ENCODE results near the gene ATG7.

Gene ATG7, protein sequence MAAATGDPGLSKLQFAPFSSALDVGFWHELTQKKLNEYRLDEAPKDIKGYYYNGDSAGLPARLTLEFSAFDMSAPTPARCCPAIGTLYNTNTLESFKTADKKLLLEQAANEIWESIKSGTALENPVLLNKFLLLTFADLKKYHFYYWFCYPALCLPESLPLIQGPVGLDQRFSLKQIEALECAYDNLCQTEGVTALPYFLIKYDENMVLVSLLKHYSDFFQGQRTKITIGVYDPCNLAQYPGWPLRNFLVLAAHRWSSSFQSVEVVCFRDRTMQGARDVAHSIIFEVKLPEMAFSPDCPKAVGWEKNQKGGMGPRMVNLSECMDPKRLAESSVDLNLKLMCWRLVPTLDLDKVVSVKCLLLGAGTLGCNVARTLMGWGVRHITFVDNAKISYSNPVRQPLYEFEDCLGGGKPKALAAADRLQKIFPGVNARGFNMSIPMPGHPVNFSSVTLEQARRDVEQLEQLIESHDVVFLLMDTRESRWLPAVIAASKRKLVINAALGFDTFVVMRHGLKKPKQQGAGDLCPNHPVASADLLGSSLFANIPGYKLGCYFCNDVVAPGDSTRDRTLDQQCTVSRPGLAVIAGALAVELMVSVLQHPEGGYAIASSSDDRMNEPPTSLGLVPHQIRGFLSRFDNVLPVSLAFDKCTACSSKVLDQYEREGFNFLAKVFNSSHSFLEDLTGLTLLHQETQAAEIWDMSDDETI

DNA sequence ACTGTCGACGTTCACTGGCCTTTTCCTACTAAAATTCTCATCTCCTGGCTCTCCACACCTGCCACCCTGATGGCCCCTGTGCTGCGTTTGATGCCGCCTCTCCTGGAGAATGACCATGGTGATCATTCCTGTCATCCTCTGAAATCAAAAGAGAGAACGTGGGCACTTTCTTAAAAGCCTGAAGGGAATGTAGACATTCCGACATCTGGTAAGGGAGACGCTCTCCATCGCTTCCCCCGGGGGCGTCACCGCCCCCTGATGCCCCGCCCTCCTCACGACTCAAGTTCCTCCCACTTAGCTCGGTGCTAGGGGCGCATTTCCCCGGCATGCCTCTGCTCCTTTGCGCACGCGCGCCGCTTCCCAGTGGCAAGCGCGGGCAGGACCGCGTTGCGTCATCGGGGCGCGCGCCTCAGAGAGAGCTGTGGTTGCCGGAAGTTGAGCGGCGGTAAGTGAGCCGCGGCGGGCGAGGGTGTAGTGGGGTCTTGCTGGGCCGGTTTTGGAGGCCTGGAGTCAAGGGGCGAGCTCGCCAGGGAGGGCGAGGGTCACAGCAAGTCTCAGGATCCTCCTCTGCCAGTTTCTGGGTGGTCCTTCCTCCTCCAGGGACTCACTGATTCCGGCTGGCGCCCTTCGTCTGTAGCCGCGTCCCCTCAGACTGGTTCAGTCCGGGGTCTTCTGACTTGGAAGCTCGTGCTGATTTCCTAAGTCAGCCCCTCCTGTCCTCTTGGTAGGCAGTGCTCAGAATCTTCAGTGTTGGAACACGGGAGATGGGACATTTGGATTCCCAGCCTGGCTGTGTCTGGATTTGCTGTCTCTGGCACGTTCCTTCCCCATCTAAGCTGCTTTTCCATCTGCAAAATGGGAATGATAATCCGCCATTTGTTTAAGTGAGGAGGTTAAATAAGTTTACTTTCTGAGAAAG, at the start of gene ATG7:
Gene ATG7, plus strand, starts transcription at position 412 of the 919 bp plus-strand sequence. CDS start 26,299 bp downstream, outside the sequence.
- peak; percentile 98 for DNase-seq (ENCODE audit: low spot score)

DNA sequence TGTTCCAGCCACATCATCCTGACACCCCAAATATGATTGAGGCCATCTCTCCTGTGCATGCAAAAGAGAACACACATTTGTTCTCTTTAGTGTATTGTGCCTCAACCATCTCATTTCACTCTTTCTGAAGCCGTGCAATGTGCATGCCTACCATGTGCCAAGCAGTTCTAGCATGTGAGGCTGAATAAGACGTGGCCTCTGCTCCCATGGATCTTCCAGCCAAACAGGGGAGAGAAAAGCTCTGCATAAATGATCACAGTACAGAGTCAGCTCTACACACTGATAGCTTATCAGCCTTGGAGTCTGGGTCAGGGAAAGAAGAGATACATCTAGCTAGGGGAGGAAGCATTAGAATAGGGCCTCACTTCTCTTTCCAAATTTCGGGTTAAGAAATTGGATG, 48.2 kb upstream of the ATG7 start:
- no peak for DNase-seq (ENCODE audit: low spot score)

DNA sequence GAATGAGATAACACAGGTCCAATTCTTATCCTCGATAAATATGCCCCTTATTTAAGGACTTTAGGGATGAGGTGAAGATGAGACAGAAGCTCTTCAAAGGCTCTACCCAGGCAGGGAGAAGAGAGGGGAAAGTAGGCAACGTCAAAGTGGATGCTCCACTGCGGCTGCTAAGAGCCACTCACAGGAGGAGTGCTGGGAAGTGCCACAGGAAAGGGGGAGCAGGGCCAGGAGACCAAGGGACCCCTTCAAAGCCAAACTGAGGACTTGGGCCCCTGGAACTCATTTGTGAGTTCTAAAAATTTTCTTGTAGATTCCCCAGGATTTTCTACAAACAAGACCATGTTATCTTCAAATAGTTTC, 47.3 kb upstream of the ATG7 start:
- DNase-seq (ENCODE audit: low spot score), result no peak

DNA sequence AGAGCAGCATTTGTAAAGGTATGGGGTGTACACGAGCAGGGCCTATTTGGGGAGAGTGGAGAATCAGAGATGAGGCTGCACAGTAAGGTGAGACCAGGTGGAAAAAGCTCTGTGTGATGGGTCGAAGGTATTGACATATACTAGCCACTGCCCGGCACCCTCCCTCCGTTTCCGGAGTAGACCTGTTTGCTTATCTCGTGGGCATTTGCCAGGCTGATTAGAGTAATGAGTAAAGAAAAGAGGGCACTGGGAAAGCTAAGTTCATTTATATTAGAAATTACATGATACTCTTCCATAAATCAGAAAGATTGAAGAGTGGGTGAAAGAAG, 46.2 kb upstream of the ATG7 start:
- no peak for DNase-seq (ENCODE audit: low spot score)

DNA sequence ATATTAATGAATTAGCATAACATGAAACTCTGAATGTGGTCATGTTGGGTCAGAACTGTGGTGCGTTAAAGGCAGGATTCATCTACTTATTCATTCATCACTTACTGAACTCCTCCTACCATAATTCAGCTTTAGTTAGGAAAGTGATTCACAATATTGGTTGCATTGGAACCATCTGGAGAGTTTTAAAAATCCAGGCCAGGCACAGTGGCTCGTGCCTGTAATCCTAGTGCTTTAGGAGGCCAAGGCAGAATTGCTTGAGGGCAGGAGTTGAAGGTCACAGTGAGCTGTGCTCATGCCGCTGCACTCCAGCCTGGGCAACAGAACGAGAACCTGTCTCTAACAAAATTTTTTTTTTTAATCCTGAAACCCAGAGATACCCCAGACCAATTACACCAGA, 44.2 kb upstream of the ATG7 start:
- DNase-seq (ENCODE audit: low spot score), result no peak

DNA sequence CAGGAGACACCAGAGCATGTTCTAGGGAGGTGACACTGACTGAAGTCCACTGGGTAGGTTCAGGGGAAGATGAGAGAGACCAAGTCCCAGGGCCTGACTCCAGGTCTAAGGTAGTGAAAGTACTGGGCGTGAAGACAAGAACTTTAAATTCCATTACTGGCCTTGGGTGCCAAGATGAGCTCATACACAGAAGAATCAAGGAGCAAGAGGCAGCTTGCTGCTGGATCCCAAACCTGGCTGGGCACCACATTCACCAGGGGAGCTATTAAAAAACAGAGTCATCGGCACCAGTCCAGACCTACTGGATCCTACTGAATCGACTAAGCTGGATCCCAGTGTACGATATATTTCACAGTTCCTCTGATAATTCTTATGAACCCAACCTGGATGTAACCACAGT, 42.1 kb upstream of the ATG7 start:
- DNase-seq (ENCODE audit: low spot score), result no peak

DNA sequence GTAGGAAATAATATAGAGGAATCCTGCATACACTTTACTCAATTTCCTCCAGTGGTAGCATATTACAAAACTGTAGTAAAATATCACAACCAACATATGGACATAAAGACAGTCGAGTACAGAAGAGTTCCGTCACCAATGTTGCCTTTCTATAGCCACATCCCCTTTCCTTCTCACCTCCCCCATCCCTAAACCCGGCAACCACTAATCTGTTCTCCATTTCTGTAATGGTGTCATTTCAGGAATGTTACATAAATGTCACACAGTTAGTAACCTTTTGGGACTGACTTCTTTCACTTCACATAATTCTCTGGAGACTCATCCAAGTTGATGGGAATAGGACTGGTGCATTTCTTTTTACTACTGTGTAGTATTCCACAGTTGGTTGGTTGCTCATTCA, 41.4 kb upstream of the ATG7 start:
- no peak for DNase-seq (ENCODE audit: low spot score)

DNA sequence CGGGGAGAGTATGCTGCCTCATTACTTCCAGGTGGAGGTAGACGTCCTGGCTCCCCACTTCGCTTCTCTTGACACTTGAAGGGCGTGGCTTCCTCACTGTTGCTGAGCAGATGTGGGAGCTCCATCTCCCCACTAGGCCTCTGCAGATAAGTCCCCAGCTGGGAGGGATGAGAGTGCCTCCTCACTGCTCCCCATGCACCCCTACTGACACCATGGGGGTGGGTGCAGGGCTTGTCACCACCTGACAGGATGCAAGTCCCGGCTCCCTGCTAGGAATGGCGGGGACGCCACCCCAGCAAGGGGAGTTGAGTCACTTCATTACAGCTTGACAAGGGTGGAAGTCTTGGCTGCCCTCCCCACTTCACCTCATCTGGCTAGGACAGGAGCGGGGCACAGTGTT, 36.8 kb upstream of the ATG7 start:
- DNase-seq (ENCODE audit: low spot score), result no peak

DNA sequence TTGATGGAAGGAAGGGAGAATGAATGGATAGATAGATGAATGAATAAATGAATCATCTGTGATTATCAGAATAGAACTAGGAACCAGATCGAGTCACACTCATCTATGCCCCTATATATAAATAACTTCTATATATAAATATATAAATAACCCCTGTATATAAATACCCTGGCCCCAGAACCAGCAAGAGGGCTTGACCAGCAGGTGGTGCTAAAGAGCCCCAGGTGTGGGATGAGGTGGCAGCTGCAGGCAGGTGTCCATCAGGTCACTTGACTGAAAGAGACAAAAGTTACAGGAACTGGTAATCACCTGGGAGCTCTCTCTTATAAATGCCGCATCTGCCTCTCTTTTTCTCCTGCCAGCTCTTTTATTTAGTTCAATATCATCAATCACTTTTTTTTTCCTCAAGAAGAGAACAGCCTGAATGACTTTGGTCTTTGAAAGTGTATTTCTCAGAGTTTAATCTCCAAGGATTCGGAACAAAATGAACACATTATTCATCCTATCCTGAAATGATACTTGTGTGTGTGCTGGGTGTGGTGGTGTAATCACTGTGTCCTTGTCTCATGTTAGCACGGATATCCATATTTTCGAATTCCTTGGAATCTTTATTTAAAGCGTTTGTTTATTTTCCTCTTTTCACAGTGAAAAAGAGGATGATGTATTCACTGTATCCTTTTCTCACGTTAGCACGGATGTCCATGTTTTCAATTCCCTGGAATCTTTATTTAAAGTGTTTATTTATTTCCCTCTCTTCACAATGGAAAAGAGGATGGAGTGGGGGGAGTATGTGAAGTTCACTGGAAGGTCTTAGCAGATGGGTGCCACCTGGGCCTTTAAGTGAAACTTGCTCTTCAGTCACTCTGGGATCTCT, 35.4 kb upstream of the ATG7 start:
- DNase-seq (ENCODE audit: low spot score), result peak; percentile 34

DNA sequence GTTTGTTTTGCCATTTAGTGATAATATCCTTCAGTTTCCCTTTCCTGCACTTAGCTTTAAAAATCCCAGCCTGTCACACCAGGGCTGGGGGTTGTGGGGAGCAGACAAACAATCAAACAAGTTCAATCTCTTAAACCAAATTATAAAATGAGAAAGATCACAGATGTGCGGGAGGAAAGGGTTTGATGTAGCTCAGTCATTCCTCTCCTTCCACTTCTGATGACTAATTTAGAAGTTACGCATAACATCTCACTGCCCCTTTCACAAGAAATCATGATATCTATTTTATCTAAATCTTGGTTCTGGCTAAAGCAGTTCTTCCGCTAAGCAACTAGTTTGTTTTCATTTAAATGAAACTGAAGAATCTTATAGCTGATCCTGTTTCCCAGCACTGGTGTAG, 34.1 kb upstream of the ATG7 start:
- DNase-seq (ENCODE audit: low spot score), result no peak

DNA sequence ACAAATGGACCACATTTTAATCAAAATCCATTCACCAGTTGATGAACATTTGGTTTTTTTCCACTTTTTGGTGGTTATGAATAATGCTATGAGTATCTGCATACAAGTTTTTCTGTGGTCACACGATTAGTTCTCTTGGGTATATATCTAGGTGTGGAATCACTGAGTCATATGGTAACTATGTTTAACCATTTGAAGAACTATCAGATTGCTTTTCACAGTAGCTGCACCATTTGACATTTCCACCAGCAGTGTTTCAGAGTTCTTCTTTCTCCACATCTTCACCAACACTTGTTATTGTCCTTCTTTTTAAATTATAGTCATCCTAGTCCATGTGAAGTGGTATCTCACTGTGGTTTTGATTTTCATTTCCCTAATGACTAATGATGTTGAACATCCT, 33.3 kb upstream of the ATG7 start:
- no peak for DNase-seq (ENCODE audit: low spot score)

DNA sequence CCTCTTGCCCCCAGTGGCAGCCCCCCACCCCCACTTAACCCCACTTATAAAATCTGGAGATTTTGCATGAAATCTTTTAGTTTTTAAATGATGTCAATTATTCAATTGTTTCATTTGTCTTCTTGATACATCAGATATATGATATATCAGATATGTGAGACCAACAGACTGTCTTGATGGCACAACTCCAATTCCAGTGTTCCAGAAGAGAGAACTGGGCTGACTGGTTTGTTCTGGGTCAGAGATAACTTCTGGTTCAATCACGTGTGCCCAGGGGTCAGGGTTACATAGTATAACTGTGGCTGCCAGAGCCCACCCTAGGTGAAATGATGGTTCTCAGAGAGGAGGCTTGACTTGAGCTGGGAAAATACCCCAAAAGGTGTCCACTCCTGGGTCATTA, 32.4 kb upstream of the ATG7 start:
- no peak for DNase-seq (ENCODE audit: low spot score)

DNA sequence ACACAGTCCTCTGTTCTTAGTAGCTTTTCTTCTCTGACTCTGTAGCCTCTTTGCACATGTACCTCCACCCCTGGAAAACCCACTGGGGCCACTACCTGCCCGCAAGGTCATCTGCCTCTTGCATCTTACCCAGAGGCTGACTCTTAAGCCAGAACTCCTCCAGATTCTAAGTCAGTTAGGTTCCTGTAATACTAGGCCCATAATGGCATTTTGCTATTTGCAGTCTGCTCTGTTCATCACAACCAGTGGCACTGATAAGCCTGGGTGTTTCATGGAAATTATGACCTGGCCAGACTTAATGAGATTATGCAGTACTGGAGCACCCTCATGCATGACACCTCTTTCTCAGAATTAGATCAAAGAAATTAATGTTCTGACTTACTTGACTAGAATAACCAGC, 31.7 kb upstream of the ATG7 start:
- DNase-seq (ENCODE audit: low spot score), result no peak

DNA sequence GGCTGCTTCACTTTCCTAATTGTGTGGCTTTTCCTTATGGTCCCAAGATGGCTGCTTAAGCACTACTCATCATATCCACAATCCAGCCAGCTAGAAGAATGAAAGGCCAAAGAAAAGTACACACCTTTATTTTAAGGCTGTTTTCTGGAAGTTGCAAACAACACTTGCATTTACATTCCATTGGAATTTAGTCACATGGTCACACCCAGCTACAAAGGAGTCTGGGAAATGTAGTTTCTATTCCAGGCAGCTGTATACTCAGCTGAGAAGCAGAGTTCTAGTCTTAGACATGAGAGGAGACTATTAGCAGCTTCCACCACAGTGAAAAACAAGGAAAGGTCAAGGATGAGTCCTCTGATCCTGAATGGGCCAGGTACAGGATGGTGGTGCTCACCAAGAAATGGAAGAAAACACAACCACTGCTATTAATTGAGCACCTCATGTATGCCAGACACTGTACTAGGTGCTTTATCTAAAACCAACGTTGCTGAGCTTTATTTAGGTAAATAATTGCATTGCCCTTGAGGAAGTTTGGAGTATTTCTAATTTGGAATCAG, 28.0 kb upstream of the ATG7 start:
- no peak for DNase-seq (ENCODE audit: low spot score)

DNA sequence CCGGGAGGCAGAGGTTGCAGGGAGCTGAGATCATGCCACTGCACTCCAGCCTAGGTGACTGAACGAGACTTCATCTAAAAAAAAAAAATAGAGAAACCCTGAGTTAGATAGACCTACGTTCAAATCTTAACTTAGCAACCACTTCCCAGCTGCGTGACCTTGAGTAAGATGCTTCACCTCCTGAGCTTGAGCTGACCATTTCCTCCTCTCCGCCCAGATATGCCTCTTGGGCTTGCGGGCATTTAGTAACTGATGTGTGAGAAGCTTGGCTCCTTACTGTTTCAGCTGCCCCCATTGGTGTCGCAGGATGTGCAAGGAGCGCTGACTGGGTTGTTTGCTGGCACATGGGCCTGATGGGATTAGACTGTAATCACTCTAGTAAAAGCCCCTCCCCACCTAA, 26.9 kb upstream of the ATG7 start:
- DNase-seq (ENCODE audit: low spot score), result no peak

DNA sequence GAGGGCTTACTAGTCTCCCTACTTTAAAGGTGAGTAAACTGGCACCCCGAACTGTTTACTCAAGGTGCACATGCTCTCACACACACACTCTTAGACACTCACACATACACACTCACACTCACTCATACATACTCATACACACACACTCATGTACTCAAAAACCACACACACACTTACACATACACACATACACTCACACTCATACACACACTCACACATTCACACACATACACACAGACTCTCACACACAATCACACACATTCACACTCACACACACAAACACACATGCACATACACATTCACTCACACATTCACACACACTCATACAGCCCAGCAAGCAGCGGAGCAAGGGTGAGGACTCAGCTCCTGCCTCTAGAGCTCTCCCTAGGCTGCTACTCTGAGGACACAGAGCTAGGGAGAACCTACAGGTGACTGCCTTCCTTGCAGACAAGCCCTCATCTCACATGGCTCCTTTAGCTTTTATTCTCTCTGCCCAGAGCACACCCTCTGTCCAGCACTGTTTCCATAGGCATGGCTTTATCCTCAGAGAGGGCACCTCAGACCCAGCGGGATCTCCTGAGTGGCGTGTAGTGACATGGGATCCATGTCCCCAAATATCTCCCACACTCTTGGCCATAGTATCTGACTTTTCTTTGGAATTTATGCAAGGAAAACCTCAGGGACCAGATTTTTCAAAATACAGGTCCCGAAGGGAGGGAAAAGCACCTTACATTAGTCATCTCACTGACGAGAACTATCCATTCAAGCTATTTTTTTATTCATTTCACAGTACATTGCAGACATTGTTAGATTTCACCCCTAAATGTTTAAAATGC, 26.2 kb upstream of the ATG7 start:
- no peak for DNase-seq (ENCODE audit: low spot score)

DNA sequence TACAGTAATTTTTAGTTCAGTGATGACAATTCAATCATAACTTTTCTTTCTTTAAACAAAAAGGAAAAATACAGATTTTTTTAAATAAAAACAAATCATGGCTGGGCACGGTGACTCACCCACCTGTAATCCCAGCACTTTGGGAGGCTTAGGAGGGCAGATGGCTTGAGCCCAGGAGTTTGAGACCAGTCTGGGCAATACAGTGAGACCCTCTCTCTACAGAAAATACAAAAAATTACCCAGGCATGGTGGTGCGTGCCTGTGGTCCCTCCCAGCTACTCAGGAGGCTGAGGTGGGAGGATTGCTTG, 25.6 kb upstream of the ATG7 start:
- DNase-seq (ENCODE audit: low spot score), result no peak

DNA sequence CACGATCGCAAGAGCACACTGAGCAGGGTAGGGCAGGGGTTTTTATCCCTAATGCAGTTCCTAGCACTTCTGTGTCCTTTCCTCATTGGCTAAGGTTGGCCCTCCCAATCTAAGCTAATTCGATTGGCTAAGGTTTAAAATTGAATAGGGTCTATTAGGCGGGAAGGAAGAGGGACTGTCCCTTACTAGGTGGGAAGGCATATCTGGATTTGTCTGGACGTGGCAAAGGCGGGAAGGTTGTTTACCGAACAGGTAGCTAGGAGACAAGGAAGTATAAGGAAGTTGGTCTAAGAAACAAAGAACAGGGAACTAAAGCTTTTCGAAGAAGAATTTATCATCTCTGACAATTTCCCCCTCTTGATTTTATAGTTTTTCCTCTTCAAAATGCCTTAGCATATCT, 24.8 kb upstream of the ATG7 start:
- no peak for DNase-seq (ENCODE audit: low spot score)

DNA sequence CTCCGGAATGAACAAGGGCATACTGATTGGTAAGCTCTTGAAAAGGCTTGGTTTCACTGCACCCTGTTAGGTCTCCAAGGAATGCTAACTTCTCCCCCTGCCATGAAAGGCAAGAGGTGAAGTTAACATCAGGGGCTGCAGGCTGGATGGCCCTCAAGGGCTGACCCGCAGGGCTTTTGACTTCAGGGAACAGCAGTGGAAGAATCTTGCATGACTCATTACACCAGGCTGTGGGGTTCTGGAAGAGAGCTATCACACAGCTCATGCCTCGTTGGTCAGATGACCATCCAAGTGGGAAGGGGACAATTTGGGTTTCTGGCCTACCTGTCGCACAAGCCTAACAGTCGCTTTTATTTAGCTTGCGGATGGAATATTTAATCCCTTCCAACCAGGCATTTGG, 23.6 kb upstream of the ATG7 start:
- DNase-seq (ENCODE audit: low spot score), result no peak

DNA sequence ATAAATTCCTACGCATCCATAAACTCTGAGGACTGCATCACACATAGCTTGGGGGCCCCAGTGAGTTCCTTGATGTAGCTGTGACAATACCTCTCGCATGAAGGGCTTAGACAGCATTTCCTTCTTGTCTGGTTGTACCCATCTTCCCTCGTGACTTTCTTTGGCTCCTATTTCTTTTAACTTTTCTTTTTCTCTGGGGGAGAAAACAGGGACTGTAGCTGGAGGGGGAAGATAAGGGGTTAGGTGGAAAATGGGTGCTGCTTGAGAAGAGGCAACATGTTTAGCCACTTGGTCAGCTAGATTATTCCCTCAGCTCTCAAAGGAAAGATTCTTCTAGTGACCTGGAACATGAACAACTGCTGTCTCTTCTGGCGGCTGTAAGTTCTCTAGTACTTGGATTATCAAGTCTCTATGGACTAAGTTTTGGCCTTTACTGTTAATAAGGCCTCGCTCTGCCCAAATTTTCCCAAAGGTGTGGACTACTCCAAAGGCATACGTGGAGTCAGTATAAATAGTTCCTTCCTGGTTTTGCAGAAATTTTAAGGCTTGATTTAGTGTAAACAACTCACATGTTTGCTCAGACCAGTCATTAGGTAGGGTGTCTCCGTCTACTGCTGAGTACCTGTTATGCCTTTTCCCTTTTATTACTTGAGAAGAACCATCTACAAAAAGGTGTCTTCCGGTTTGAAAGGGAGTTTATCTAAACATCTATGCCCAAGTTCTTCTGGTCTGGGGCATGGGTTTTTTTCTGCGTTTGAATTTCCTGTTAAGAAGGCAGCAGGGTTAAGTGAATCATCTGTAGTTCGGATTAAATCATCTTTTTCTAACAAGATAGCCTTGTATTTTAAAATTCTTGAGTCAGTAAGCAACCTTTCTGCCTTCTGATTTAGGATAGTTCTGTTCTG, 21.0 kb upstream of the ATG7 start:
- DNase-seq (ENCODE audit: low spot score), result no peak

Data from Ammon's horn (tissue), 1 donor.